Mesendoderm (in vitro differentiated cells): ENCODE results near the gene KPTN.
A peak's percentile ranks its signal among the peaks of the same experiment; 100 is the strongest.

ENCODE experiments used
- DNase-seq: peaks from one replicate; pipeline ENCODE4 v3.0.0; 2013
- H2AK5ac ChIP-seq: 2 replicates; pipeline ENCODE4 v1.6.1; 2013; ENCODE audit warnings: low read length, inconsistent platforms
- H2BK120ac ChIP-seq: 2 replicates; pipeline ENCODE4 v1.6.1; 2013; ENCODE audit warnings: low read depth, mild to moderate bottlenecking, low read length, moderate library complexity, mixed read lengths
- H2BK15ac ChIP-seq: replicated peaks from 2 replicates; pipeline ENCODE4 v1.6.1; 2013; ENCODE audit warnings: low read depth, mild to moderate bottlenecking, moderate library complexity
- H2BK5ac ChIP-seq: 2 replicates; pipeline ENCODE4 v1.6.1; 2013; ENCODE audit warnings: low read length, inconsistent platforms
- H3K18ac ChIP-seq: 2 replicates; pipeline ENCODE4 v1.6.1; 2013; ENCODE audit warnings: mild to moderate bottlenecking, low read length, mixed read lengths
- H3K23ac ChIP-seq: one replicate; pipeline ENCODE4 v1.6.1; 2013; ENCODE audit warnings: low read length
- H3K27ac ChIP-seq: 2 replicates; pipeline ENCODE4 v1.5.1; 2013; ENCODE audit warnings: low read depth, mild to moderate bottlenecking, inconsistent platforms, low read length, moderate library complexity
- H3K27me3 ChIP-seq: 2 replicates; pipeline ENCODE4 v1.6.1; 2013; ENCODE audit warnings: low read length, control low read depth, mild to moderate bottlenecking, inconsistent platforms; ENCODE audit not compliant: insufficient read depth, poor library complexity
- H3K36me3 ChIP-seq: 2 replicates; pipeline ENCODE4 v1.6.1; 2013; ENCODE audit warnings: low read length, inconsistent platforms; ENCODE audit not compliant: control insufficient read depth, insufficient read depth
- H3K4ac ChIP-seq: one replicate; pipeline ENCODE4 v1.6.1; 2013; ENCODE audit warnings: low read depth, mild to moderate bottlenecking, low read length, moderate library complexity
- H3K4me1 ChIP-seq: 2 replicates; pipeline ENCODE4 v1.6.1; 2013; ENCODE audit warnings: low read depth, low read length, inconsistent platforms; ENCODE audit not compliant: control insufficient read depth
- H3K4me2 ChIP-seq: 2 replicates; pipeline ENCODE4 v1.6.1; 2013; ENCODE audit warnings: low read length
- H3K4me3 ChIP-seq: 2 replicates; pipeline ENCODE4 v1.5.1; 2013; ENCODE audit warnings: mild to moderate bottlenecking, low read length
- H3K56ac ChIP-seq: one replicate; pipeline ENCODE4 v1.6.1; 2013; ENCODE audit warnings: low read length
- H3K79me1 ChIP-seq: 2 replicates; pipeline ENCODE4 v1.6.1; 2013; ENCODE audit warnings: low read length, inconsistent platforms
- H3K79me2 ChIP-seq: 2 replicates; pipeline ENCODE4 v1.6.1; 2013; ENCODE audit warnings: mild to moderate bottlenecking, low read length; ENCODE audit not compliant: control insufficient read depth, insufficient read depth
- H3K9ac ChIP-seq: 2 replicates; pipeline ENCODE4 v1.6.1; 2013; ENCODE audit warnings: low read length, inconsistent platforms
- H4K5ac ChIP-seq: one replicate; pipeline ENCODE4 v1.6.1; 2013; ENCODE audit warnings: low read length
- H4K8ac ChIP-seq: one replicate; pipeline ENCODE4 v1.6.1; 2013; ENCODE audit warnings: low read depth, mild to moderate bottlenecking, control low read depth, low read length, moderate library complexity
- WGBS: extraction: QIAGEN DNeasy Blood & Tissue Kit; methylation state at CpG from one replicate; pipeline ENCODE4 v1.1.7; 2013; ENCODE audit warnings: low lambda C conversion rate, missing lambda C conversion rate; ENCODE audit not compliant: insufficient coverage; ENCODE audit errors: extremely low coverage; 5-methylcytosine and 5-hydroxymethylcytosine counted together

KPTN gene

GRCh38 chr19:47511128-47511517 lies 27.1 kb upstream of the KPTN start:
- Histone ChIP-seq H3K4me3 (no peak overlapping the region), H2BK5ac (no peak overlapping the region), H3K79me2 (peaks cover 41% of the 10 kb centered on the region), H3K9ac (no peak overlapping the region), H2AK5ac (no peak overlapping the region), H2BK15ac (no peak overlapping the region), H3K27ac (no peak overlapping the region), H3K4me2 (no peak overlapping the region), H3K79me1 (peaks cover 39% of the 10 kb centered on the region), H3K4ac (no peak overlapping the region), H3K4me1 (no peaks in the 10 kb centered on the region), H4K5ac (no peak overlapping the region), H4K8ac (no peak overlapping the region), H3K36me3 (no peaks in the 10 kb centered on the region), H3K27me3 (no peaks in the 10 kb centered on the region), H2BK120ac (no peak overlapping the region), H3K18ac (no peak overlapping the region), H3K23ac (no peak overlapping the region), H3K56ac (no peak overlapping the region)
- no CpG with 5 or more reads among the region's 6 CpGs for WGBS
- DNase-seq = no peak

- Histone ChIP-seq H3K23ac (no peak overlapping the region), H3K4me1 (no peaks in the 10 kb centered on the region), H3K56ac (peak overlapping the region; percentile 6), H3K4me2 (no peak overlapping the region), H3K79me1 (peaks cover 39% of the 10 kb centered on the region), H4K5ac (no peak overlapping the region), H3K36me3 (no peaks in the 10 kb centered on the region), H3K18ac (no peak overlapping the region), H3K27me3 (no peaks in the 10 kb centered on the region), H4K8ac (no peak overlapping the region), H3K27ac (no peak overlapping the region), H2BK15ac (no peak overlapping the region), H2BK120ac (no peak overlapping the region), H2BK5ac (no peak overlapping the region), H3K4me3 (no peak overlapping the region), H2AK5ac (no peak overlapping the region), H3K9ac (no peak overlapping the region), H3K4ac (no peak overlapping the region), H3K79me2 (peaks cover 41% of the 10 kb centered on the region)
- DNase-seq = no peak
- WGBS = no CpG with 5 or more reads among the region's 12 CpGs
Observed at GRCh38 chr19:47510516-47511127, 26.6 kb upstream of the KPTN start.

- Histone ChIP-seq H3K79me2 (peaks cover 41% of the 10 kb centered on the region), H2BK120ac (no peak overlapping the region), H2AK5ac (no peak overlapping the region), H3K23ac (no peak overlapping the region), H3K56ac (no peak overlapping the region), H3K27ac (no peak overlapping the region), H2BK15ac (no peak overlapping the region), H3K9ac (no peak overlapping the region), H2BK5ac (no peak overlapping the region), H3K4me2 (no peak overlapping the region), H3K27me3 (no peaks in the 10 kb centered on the region), H3K18ac (no peak overlapping the region), H4K5ac (no peak overlapping the region), H3K36me3 (no peaks in the 10 kb centered on the region), H3K4ac (no peak overlapping the region), H3K4me3 (no peak overlapping the region), H3K79me1 (peaks cover 39% of the 10 kb centered on the region), H4K8ac (no peak overlapping the region), H3K4me1 (no peaks in the 10 kb centered on the region)
- DNase-seq = no peak
- WGBS = no CpG with 5 or more reads among the region's 8 CpGs
Observed at GRCh38 chr19:47509973-47510372, 26.0 kb upstream of the KPTN start.

DNA sequence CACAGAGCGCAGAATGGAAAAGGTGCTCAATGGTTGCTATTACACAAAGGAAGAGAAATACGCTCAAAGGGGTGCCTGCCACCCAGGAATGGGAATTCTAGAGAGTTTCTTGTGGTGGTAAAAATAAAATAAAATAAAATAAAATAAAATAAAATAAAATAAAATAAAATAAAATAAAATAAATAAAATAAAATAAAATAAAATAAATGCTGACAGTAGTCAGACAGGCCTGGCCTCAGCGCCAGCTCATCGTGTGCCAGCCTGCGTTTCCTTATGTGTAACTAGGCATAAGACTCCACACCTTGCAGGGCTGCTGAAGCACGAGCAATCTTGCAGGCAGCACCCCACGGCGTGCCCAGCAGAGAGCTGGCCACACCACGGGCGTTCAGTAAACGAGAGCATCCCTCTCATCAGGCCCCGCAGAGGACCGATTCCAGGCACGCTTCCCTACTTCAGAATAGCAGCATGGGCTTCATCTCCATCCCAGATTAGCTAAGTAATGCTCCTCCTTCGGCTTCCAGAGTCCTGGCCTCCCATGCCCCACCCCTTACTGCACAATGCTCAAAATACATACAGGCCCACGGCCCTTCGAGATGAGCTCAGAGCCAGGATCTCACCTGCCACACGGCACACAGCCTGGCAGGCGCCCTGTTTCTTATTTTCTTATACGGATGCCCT lies 25.3 kb upstream of the KPTN start:
- no peak overlapping the region for H3K4ac ChIP-seq
- H3K4me3 ChIP-seq = no peak overlapping the region
- WGBS = no CpG with 5 or more reads among the region's 20 CpGs
- H3K79me1 ChIP-seq = peaks cover 35% of the 10 kb centered on the region
- no peaks in the 10 kb centered on the region for H3K36me3 ChIP-seq
- no peak overlapping the region for H3K23ac ChIP-seq
- DNase-seq = no peak
- H3K56ac ChIP-seq = no peak overlapping the region
- no peak overlapping the region for H3K27ac ChIP-seq
- no peak overlapping the region for H2BK15ac ChIP-seq
- H3K18ac ChIP-seq = no peak overlapping the region
- no peaks in the 10 kb centered on the region for H3K4me1 ChIP-seq
- H2BK5ac ChIP-seq = no peak overlapping the region
- no peaks in the 10 kb centered on the region for H3K27me3 ChIP-seq
- H4K5ac ChIP-seq = no peak overlapping the region
- no peak overlapping the region for H3K9ac ChIP-seq
- no peak overlapping the region for H2AK5ac ChIP-seq
- H4K8ac ChIP-seq = no peak overlapping the region
- H2BK120ac ChIP-seq = no peak overlapping the region
- peaks cover 36% of the 10 kb centered on the region for H3K79me2 ChIP-seq
- no peak overlapping the region for H3K4me2 ChIP-seq

DNA sequence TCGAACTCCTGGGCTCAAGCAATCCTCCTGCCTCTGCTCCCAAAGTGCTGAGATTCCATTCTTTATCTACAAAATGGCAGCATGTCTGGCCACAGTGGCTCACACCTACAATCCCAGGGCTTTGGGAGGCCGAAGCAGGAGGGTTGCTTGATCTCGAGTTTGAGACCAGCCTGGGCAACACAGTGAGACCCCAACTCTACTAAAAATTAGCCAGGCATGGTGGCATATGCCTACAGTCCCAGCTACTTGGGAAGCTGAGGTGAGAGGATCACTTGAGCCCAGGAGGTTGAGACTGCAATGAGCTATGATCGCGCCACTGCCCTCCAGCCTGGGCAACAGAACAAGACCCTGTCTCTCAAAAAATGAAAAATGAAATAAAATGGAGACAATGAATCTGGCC lies 24.7 kb upstream of the KPTN start:
- Histone ChIP-seq H2BK120ac (no peak overlapping the region), H3K4me2 (no peak overlapping the region), H4K8ac (no peak overlapping the region), H3K23ac (no peak overlapping the region), H3K27ac (no peak overlapping the region), H3K4me1 (no peaks in the 10 kb centered on the region), H2BK15ac (no peak overlapping the region), H3K27me3 (no peaks in the 10 kb centered on the region), H2BK5ac (no peak overlapping the region), H3K9ac (no peak overlapping the region), H3K36me3 (no peaks in the 10 kb centered on the region), H3K18ac (no peak overlapping the region), H3K79me2 (peaks cover 32% of the 10 kb centered on the region), H3K4me3 (no peak overlapping the region), H3K79me1 (peaks cover 31% of the 10 kb centered on the region), H3K56ac (no peak overlapping the region), H3K4ac (no peak overlapping the region), H4K5ac (no peak overlapping the region), H2AK5ac (no peak overlapping the region)
- WGBS = no CpG with 5 or more reads among the region's 5 CpGs
- DNase-seq = no peak
